Lung microvascular endothelial cell (primary cell): ENCODE measurements around the gene ADAMTS9. TPM values are rescaled to one million over a fixed set of nuclear protein-coding genes. Genes with fewer than 3 reads are reported as not detected.
A peak's percentile ranks its signal among the peaks of the same experiment; 100 is the strongest.

Experiments
- DNase-seq, 2 donors: peaks; one replicate each; pipeline versions ENCODE4 v3.0.0 to v3.0.0-alpha.2; 2010; ENCODE audit warnings: low read depth in 2 of 2
- total RNA-seq: library from RNA; depleted of rRNA; stranded (reverse); fragments of >200 nt; gene quantifications from 2 replicates; pipeline ENCODE4 v1.2.1, GENCODE V29; 2014

The ADAMTS9 gene
- total RNA-seq, 1 donor from 2014 or later: 20.6 TPM

DNA sequence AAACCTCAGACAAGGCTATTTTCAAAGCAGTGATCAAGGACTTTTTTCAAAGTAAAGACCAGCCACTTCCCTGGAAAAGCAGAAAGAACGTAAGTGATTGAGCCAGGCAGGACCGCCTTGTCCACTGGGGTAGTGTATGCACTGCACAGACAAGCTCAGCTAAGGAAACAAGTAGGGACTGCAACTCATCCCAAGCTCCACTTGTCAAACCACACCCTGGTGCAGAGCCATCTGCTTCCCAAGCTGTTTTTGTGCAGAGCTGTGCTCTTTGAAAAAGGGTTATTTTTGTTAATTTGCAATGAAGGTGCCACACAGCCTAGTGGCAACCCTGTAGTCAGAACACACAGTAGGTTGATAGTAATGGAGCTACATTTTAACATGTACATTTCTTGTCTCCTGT, 193.3 kb downstream of the ADAMTS9 start:
- DNase-seq: no peak

DNA sequence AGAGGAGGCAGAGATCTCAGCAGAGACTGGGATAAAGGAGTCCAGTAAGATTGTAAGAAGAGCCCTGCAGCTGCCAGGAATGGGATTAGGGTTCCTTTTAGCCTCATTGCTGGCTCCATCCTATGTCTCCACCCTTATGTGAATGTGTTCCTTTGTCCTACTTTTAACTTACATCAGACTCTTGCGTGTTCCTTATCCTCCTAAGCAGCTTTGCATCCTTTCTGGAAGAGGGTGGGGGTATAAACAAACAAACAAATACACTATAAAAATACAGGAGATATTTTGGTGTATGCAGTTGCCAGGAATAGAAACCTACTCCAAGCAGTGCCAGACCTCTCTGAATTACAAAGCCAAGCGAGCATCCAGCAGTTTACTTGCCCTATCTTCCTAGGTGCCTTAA, 194.7 kb downstream of the ADAMTS9 start:
- DNase-seq: no peak

- no peak for DNase-seq
These were observed 196.0 kb downstream of the ADAMTS9 start for GRCh38 chr3:64491843-64492242.

DNA sequence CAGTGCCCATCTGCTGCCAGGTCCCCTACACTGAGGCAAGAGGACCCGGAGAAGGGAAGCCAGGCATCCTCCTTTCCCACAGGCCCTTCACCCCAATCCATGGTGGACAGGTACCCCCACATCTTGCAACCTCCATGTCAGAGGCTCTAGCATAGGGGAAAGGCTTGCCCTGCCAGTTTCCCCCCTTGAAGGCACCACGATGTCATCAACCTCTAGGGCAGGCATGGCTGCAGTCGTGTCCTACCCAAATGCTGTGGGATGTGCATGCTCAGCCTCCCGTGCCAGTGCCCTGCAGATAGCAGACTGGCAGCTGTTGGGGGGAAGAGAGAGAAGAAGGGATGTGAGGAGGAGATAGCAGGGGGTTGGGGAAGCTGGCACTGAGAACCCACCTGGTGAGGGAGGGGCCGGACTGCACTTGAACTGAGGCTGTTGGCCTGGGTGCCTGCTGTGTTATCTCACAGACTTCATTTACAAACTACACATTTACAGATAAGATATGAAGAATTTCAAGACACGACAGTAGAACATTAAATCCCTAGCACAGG, 197.5 kb downstream of the ADAMTS9 start:
- DNase-seq: no peak

DNA sequence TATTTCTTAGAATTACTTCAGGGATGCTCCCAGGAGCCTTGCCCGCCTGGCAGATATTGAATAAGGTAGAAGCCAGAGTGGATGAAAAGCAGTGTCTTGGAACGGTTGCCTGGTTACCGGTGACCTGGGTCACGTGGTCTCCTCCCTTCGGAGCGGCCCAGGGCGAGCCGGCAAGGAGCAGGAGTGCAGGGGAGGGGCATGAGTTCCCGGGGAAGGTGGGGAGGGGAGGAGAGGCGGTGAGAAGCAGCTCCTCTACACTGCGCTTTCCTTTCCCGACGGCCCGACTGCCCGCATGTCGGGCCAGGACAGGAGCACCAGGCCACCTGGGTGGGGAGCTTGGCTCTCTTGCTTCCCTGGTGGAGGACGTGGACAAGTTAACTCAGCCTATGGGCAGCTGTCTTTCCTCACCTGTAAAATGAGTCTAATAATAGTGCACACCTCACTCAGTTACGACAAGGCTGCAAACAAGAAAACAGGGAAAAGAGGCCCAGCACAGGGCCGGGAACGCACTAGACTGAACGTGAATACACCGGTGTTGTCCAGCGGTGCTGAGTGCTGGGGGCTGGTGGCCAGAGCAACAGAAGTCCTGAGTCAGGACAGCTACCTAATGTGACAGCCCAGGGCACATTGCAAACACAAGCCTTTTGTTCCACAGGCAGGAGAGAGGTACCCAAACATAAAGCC, 198.3 kb downstream of the ADAMTS9 start:
- DNase-seq: no peak

GRCh38 chr3:64488939-64489338, 198.9 kb downstream of the ADAMTS9 start:
- DNase-seq: no peak

- DNase-seq: peak; percentile 82
These were observed 203.4 kb downstream of the ADAMTS9 start for GRCh38 chr3:64484289-64484992.

DNA sequence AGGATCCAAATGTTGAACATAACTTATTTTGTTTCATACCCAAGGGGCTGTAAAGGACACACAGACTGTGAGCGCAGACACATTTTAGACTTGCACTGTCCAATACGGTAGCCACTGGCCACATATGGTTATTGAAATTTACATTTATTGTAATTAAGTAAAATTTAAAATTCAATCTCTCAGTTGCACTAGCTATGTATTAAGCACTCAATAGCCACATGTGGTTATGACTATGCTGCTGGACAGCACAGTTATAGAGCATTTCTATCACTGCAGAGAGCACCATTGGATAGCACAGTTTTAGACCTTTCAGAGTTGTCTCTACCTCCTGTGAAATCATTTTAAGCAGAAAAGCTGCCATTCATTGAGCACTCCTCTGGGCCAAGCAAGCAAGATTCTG, 204.3 kb downstream of the ADAMTS9 start:
- no peak for DNase-seq

- no peak for DNase-seq
These were observed 212.8 kb downstream of the ADAMTS9 start for GRCh38 chr3:64475037-64475436.

GRCh38 chr3:64473466-64473865, 214.3 kb downstream of the ADAMTS9 start:
- DNase-seq: no peak

DNA sequence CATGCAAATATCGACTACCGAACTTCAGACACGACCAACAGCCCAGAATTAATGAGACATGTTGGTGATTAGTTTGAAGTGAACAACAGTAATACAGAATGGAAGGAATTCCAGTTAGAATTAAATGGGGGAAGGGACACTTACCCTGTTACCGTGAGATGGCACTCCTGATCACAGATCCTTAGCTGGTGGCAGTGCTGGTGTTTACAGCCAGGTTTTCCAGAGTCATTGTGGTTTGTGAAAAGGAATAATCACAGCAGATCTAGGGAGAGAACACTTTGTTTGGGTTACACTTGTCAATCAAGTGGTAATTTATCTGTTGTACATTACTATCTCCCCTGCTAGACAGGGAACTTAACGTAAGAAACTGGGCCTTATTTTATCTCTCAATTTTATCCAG, 217.4 kb downstream of the ADAMTS9 start:
- DNase-seq: no peak

DNA sequence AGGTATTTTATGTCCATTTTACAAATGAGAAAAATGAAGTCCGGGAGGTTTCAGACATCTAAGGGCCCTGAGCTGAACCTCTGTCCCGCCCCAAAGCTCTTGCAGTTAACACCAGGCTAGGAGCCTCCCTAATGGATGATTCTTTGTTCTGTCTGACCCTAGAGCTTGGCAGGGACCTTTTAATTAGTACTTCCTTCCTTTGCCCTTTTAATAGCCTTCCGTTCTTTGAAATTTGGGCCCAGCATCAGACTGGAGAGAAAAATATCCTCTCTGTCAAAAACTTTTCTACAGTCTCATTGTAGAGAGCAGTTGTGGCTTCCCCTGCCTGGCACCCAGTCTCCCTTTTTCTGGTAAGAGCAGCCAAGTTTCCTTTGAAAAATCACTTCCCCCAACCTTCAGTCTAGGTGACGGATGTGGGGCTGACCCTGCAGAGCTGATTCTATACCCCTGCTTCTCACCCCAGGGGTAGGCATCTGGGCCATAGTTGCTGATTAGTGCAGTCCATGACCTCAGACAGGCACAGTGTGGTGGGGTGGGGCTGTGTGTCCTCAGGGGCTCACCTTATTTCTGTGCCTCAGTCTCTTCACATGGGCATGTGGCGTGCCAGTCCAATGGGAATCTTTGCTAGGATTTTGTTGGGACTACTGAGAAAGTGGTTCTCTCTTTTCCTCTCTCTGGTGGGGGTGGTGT, 220.4 kb downstream of the ADAMTS9 start:
- peak in 1 of 2 donors; percentile 7 for DNase-seq
